Parietal lobe (tissue), 1 donor: ENCODE results near the gene ZNF782. TPM values are rescaled to one million over a fixed set of nuclear protein-coding genes. Genes with fewer than 3 reads are reported as not detected.

Source experiments
- total RNA-seq: library from RNA; depleted of rRNA; stranded (reverse); fragments of >200 nt; gene quantifications from one replicate; pipeline ENCODE4 v1.2.3, GENCODE V29; 2014

Gene ZNF782
- 54.8 TPM for total RNA-seq

DNA sequence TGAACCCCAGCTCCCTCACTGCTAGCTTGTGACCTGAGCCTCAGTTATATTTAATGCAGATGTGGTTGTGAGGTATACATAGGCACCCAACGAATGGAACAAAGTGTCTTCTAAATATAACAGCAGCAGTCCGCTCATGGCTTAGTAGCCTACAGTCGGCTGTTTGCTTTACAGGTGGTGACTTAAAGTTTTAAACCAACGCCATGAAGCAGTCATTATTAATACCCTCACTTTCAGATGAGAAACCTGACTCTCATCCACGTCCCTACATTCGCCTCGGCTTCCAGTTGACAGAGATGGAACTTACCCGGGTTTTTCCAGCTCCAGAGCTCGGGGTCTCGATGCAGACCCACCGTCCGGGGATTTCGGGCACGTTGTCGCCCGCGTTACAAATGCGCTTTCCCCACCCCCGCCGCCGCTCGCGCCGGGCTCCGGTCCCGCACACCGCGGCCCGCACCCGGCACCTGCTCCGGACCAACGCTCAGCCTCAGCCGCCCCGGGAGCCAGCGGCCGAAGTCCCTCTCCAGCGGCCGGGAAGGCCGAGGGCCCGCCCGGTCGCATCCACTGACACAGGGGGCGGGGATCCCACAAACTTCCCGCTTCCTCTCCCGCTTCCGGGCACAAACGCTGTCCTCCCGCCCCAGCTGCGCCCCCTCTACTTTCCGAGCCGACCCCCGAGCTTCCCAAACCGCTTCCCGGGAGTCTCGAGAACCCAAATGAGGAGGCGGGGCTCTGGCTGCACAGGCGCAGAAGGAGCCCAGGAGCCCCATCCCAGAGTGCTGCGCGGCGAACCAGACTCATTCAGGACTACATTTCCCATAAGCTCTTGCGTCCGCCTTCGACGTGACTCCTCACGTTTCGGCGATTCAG is at the start of gene ZNF782:
ZNF782 (minus strand) TSS at position 734 of the 870 bp plus-strand sequence. CDS start 2,553 bp downstream, outside the sequence.

Other genes starting within 250 kb of the ZNF782 start
- gene CDC14B, start 234.7 kb downstream of the ZNF782 start, total RNA-seq: 36.6 TPM
- 3.1 TPM for gene PRXL2C, start 199.2 kb downstream of the ZNF782 start, total RNA-seq
- 64.8 TPM for gene ZNF510, start 76.4 kb downstream of the ZNF782 start, total RNA-seq
- gene NUTM2G, start 74.3 kb upstream of the ZNF782 start, total RNA-seq: not detected
- 0.94 TPM for gene CTSV, start 184.6 kb upstream of the ZNF782 start, total RNA-seq